CD4-positive, alpha-beta T cell treated with Interleukin-6 for 4 hours (primary cell): ENCODE data around the gene MLH3.

ENCODE experiments used
- DNase-seq: peaks from one replicate; pipeline ENCODE4 v3.0.0-alpha.2; 2020; ENCODE audit warnings: mixed read lengths

Gene MLH3

DNA sequence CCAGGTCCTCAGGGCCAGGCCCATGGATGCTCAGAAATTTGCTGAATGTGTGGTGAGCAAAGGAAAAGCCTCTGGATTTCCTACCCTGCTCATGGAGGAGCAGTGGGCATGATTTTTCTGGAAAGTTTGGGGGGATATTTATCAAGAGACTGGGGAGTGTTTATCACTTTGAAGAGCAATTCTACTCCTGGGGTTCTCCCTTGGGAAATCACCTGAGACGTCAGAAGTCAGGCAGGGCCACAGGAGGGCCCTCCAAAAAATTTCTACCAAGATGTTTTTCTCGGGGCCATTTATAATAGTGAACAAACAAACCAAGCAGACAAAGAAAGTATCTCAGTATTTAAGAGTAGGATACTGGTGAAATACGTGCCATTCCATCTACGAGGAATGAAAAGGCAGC, 68.6 kb downstream of the MLH3 start:
- DNase-seq: no peak

DNA sequence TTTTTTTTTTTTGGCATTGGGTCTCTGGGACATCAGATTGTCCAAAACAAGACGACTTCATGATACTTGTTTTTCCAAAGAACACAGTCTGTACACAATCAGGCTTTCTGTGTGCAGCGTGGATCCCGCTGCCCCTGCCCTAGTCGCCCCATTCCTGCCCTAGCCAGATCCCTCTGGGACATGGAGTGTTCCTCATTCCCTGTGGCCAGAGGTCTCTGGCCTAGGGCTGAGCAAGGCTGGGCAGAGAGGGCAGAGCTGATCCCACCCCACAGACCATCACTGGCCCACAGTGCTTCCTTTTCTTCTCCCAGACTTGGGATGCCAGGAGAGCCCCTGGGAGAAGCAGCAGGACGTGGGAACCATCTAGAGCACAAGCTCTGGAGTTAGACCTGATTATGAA, 69.4 kb downstream of the MLH3 start:
- DNase-seq: no peak

DNA sequence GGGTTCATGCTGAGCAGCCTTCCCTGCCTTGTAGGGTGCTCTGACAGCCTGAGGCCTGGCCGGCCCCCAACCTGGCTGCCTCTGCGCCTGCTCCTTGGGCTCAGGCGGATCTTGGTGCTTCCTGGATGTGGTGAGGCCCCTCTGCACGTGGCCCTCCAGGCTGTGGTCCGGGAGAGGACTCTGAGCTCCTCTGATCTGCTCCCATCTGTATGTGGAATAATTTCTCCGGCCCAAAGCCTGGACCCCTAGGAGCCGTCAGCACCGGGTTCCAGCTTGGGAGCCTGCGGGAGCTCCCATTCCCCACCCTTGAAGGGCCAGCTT, 69.8 kb downstream of the MLH3 start:
- DNase-seq: no peak

DNA sequence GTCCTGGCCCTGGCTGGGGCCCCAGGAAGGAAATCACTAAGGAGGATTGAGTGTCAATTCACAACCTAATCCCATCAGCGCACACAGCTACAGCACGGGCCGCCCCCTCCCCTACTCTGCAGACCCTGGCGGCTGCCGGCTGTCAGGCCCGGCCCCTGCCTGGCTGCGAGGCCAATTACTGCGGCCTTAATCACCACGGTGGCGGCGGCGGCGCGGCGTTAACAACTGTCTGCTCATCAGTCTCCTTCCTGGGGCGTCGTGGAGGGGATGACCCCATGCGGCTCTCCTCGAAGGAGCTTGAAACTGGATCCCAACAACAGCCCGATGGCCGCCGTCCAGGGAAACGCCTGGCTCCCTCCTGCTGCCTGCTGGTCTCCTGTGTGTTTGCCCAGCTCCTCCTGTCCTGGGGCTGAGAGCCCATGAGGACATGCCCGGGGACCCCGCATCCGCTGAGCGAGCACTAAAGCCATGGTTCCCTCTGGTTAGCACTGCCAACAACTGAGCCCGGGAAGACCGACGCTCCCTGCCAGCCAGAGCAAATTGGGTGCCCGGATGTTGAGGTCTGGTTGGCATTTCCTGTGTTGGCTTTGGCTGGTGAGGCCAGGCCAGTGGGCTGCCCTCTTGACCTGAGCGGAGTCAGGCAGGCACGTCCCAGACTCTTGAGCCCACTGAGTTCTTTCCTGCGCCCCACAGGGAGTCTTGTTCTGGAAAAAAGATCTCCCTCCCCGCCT, 70.4 kb downstream of the MLH3 start:
- no peak for DNase-seq

DNA sequence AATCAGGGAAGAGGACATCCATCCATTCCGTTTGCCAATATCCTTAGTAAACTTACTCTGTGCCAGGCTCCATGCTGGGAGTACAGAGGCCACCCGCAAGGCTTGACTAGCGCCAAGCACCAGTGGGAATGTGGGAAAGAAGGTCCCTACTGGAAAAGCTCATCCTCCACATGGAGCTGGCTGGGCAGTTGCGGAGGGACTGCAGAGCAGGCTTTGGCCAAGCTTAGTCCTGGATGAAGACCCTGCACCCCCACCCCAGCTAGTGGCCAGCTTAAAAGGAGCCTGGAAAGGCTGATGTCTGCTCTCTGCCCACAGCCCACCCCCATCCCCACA, 70.9 kb downstream of the MLH3 start:
- no peak for DNase-seq

DNA sequence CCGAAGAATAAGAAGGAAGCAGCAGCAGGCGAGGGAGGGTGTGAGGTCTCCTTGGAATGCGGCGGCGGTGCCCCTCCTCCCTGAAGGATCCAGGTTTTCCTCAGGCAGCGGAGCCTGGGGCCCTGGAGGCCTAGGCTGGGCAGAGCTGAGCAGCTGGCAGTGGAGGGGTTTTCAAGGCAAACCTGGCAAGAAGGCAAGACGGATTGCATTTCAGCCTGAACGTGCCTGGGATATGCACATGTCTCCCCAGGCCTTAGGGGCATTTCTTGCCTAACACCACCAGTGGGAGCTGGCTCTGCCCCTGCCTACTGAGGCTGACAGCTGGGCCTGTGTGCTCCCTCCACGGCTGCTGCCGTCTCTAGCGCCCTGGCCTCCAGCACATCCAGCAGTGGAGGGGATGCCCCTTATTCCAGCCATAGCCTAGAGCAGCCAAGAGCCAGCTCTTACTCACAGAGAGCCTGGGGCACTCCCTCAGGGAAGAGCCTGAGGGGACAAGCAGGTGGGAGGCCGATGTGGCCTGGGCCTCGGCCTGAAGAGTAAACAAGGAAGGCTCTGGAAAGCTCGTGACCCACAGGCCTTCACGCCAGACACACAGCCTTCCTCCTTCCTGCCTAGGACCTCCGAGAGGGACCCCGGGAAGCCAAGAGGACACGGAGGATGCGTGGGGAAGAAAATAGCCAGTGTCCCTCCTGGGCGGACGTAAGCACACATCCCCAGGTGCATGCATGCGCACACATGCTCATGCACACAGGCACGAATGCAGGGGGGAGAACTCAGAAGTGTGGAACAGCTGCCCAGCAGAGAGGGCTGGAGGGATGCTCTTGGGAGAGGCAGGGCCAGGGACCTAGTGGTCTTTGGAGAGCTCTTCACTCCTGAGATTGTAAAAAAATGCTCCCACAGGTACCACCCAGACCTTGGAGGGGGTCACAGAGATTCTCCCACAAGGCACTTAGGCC, 71.5 kb downstream of the MLH3 start:
- no peak for DNase-seq

DNA sequence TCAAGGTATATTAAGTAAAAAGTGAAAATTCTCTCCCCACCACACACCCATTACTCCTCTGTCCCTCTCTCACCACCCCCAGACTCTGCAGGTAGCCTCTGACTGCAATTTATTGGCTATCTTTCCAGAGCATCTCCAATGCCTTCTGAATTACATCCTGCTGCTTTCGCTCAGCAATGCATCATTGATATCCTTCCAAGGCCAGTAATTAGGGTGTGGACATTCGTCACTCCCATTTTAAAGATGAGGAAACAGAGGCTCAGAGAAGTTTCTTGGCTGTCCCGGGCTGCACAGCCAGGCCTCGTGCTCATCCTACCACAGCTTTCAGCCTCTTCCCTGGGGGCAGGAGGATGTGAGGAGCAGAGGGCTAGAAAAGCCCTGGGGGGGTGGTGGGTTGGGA, 72.2 kb downstream of the MLH3 start:
- no peak for DNase-seq

DNA sequence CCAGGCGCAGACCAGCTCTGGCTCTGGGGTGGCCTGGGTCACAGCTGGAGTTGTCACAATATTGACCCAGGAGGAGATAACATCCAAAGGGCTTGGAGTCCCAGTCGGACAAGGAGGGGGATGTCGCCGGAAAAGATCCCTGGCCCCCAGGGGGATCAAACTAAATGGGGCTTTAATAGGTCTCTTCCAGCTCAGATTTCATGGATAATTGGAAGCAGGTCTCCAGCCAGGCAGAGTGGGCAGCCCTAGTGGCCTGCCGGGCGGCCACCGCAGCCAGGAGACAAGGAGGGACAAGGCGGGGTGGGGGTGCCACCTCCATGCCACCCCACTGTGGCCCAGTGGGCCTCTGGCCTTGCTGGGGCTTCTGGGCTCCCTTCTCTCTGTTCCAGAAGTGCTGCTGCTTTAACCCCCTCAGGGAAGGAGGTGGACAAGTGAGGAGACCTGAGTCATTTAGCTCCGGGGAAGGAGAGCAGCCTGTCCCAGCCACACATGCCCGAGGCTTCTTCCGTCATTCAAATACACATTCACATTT, 72.8 kb downstream of the MLH3 start:
- no peak for DNase-seq

DNA sequence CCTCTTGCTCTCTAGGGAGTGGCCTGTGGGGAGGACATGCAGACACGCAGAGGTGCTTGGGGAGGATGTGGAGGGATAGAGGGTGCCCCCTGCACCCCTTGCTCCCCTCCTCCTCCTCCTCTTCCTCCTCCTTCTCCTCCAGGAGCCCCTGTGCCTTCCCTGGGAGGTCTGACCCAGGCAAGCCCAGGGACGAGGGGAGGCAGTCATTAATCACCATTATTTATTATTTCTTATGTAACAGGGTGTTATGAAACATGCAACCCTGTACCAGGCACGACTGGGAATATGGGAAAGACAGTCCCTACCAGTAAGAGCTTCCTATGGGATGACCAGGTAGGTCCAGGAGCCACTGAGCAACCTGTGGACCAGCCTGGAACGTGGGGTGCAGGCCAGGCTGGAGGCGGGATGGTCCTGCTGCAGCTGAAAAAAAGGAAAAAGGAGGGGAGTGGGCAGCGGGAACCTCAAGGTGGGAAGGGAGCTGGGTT, 73.3 kb downstream of the MLH3 start:
- no peak for DNase-seq

DNA sequence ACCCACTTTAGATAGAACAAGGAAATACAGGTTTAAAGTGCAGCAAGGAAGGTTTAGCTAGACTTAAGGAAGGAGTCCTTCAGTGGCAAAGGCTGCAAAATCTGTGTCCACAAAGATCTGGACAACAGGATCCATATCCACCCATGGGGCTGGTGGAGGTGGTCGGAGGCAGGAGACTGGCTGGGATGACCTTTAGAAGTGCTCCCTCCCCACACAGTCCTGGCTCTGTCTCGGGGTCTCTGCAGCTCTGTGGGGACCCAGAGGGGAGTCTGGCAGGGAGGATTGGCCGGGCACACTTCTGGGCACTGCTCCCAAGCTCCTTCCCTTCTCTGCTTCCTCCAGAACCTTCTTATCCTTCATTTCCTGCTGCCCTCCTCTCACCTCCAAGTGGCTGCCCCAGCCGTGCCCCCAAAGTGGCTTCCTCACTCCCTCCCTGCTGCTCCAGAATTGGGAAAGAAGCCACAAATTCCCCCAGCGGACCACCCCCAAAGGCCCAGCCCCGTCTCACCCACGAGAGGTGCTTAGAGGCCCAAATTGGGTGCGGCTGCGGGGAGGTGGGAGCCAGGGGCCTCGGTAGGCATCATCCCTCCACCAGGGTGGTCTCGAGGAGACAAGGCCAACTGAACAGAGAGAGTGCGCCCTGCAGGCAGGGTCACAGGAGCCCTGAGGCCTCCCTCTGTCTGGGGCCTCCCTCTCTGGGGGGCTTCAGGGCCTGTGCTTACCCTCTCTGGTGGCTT, 73.9 kb downstream of the MLH3 start:
- no peak for DNase-seq

DNA sequence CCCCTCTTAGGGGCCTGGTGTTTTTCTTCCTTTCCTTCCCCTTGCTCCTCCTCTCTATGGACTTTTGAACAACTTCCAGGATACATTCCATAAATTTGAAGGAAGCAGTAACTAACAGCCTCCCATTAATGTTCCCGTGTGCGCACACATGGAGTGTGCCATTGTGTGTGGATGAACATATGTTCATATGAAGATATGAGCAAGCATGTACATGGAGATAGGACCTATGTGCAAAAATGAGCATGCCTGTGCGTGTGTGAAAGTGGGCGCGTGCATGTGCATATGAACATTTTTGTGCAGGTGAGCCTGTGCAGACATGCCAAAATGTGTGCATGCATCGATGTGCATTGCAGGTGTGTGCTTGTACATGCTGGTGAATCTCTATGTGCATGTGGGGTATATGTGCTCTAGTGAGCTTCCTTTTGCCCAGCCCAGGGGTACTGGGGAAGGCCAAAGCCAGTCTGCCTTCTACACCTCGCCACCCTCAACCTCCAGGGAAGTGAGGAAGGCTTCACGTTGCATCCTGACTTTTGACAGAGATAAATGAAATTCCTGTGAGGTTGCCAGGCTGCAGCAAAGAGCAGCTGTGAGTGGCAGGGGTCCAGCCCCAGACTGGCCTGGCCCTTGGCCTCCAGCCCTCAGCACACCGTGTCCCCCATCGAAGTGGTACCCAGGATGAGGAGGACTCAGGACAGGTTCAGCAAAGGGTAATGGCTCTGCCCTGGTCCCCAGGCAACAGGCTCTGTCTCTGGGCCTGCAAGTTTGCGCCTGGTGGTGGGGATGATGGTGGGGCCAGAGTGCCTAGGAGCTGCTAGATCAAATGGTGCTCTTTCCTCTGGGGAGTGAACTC, 74.8 kb downstream of the MLH3 start:
- no peak for DNase-seq

DNA sequence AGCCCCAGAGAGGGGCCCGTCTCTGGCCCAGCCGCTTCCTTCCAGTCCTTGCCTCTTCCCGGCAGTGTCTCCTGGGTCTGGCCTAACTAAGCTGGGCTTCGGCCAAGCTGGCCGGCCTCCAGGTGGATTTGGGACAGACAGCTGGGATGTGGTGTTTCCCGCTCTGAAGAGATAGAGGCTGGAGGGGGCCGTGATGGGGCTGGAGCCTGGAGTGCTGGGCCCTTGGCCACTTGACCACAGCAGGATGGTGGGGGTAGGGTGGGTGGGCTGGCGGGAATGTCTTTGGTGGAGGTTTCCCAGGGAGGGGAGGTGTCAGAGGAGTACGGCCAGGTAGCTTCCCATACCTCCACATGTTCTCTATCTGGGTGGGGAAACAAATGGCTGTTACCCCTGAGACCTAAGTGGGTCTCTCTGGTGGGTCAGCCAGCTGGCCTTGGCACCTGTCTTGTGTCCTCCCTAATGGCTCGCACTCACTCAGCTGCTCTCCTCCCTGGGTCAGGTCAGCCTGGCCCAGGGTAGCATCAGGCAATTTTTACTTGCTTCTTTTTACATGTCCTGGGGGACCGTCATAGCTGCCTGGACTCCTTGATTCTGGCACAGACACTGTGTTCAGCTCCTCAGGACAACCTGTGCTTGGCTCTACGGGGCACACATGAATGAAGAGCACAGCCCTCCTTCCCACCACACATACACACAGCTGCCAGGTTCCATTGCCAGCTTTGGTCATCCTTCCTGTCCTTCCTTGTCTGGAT, 76.0 kb downstream of the MLH3 start:
- DNase-seq: no peak

DNA sequence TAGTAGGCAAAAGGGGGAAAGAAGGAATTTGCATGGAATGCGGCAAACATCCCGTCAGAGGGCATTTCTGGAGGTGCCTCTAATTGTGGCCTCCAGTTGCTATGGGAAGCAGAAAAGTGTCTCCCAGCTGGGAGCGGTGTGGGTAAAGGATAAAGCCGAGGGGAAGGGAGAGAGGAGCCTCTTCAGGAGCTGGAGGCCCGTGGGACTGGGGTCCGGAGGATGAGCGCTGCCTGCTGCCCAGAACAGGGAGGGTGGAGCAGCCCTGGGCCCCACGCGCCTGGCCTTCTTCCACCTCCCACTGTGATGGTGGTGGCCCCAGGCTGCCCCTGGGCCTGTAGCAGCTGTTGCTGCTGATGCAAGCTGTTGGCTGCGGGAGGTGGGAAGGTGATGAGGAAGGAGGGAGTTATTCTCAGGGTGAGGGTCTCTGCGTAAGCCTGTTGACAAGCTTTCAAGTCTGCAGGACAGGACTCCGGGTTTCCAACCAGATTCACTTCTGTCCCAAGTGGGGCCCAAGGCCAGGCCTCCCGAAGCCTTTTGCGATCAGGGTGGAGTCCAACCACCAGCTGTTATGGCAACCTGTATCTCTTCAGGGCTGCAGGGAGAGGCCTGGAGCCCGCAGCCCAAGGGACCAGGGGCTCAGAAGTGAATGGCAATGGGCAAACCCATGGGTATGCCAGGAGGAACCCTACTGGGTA, 76.8 kb downstream of the MLH3 start:
- DNase-seq: no peak

DNA sequence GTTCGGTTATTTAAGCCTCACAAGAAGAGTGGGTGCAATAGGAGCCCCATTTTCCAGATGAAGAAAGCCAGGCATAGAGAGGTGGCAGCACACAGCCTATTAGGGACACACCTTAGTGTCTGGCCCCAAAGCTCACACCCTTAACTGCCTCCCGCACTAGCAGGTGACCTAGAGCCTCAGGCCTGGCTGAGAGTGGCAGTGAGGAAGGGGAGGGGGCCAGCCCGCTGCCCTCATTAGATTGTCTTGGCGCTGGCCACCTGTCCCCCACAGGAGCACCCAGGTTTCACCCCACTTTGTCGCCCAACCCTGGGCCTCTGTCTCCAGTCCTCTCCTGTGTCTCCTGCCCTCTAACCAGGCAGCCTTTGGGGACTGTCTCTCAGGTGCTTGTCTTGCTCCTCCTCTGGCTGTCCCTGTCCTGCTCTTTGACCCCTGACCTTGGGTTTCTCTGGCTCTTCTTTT, 77.3 kb downstream of the MLH3 start:
- no peak for DNase-seq

DNA sequence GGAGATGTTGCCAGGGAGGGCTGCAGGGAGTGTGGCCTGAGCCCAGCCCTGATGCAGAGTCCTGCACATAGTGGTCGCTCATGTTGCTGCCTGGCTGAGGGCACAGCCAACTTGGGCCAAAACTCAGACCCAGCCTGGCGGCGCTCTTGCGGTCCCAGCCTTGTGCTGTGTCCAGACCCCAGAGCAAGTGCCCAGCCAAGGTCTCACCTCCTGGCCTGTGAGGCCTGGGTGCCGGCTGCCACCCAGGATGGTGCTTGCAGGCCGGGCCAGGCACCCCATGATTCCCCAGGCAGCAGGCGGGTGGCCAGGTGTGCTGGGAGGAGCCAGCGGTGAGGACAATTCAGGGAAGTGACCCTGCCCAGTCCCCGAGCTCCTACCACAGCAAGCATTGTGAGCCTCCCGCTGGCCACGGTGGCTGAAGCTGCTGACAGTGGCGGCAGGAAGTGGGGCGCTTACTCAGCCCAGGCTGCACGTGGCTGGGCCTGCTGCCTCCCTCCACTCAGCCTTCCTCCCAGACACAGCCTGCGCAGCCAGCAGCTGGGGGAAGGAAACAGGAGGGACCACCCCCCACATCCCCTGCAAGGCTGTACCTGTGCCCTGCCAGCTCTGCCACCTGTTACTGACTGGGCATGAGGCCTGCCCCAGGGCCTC, 78.1 kb downstream of the MLH3 start:
- DNase-seq: peak; percentile 37

DNA sequence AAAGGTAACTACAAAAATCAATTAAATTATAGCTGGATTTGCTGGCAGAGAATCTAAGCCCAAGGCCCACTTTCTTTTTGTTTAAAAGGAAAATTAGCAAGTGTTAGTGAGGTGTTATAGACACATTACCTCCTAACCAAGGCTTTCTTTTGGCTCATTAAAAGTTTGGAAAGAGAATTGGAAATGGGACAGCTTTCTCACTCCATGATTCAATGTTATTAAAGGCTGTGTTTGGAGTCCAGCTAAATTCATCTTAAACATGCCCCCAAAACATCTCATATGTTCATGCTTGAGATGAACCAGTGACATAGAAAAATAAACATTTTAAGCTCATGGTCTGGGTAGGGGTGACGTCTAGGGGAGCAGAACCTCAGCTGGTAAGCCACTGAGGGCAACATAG, 82.5 kb downstream of the MLH3 start:
- no peak for DNase-seq

DNA sequence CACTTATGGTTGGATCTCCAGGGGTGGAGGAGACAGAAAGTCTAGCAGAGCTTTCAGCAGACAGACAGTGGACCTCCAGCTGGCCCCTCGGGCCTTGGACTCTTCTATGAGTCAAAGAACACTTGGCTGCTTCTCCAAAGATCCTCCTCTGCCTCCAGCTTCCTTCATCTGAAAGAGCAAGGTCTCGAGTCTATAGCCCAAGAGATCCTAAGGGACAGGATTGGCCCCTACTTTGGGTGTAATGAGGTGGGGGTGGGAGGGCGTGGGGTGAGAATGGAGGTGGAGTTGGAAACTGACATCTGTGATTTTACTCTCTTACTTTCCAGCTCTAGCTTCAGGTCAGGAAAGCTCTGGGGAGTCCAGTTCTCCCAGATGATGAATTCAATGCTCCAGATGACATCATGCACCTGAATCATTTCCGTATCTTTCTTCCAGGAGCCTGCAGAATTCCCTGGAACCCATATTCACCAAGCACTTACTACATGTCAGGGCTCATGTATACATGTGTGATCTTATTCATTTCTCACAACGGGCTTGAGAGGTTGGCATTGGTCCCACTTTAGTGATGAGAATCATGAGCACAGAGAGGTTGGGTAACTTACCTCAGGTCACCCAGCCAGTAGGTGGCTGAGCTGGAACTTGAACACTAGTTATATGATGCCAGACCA, 85.6 kb downstream of the MLH3 start:
- no peak for DNase-seq

DNA sequence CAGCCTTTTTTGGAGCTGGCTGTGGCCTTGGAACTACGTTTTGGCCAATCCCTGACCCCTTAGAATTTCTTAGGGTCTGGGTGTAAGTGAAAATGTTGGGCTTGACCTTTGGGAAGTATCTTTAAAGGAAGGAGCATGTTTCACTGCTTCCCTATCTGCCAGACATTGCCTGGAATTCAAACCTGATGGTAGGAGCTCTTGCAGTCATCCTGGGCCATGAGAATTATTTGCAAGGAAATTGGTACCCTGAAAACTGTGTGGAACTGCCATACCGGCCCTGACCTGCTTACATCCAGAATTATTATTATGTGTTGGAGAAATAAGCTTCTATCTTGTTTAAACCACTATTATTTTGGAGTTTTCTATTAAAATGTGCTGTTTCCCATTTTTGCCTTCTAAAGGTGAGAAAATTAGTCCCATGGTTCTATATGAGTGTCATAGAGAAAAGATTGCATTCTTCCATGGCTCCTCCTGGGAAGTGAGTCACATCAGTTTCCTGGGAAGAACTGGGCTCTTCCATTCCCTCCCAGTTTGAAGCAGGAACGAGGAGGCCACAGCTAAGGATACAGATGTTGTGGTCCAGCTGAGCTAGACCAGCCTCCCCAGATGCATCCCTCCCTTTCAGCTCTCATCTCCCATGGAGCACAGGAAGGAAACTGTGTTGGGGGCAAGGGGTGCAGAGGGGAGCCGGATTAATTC, 86.3 kb downstream of the MLH3 start:
- no peak for DNase-seq
